Keratinocyte (primary cell): Measurements from ENCODE around the gene STIP1. TPM values are rescaled to one million over a fixed set of nuclear protein-coding genes. Genes with fewer than 3 reads are reported as not detected.
A peak's percentile ranks its signal among the peaks of the same experiment; 100 is the strongest.

Experiments used
- DNase-seq: peaks from one replicate; pipeline ENCODE4 v3.0.0-alpha.2; 2011; ENCODE audit warnings: low read depth, missing footprints, low spot score
- FAIRE-seq: peaks from 2 replicates; lab custom pipeline; 2011; peaks lifted over from hg19 to GRCh38; lab: Jason Lieb, UNC
- H2AFZ ChIP-seq: 2 replicates; pipeline ENCODE4 v1.6.0; 2012; ENCODE audit warnings: low read length, control low read depth, inconsistent platforms; ENCODE audit not compliant: control insufficient read depth
- H3K27ac ChIP-seq: 2 replicates; pipeline ENCODE4 v1.5.1; 2011; ENCODE audit warnings: low read length; ENCODE audit not compliant: control insufficient read depth, insufficient read depth
- H3K27me3 ChIP-seq: 3 replicates; pipeline ENCODE4 v1.6.0; 2011; ENCODE audit warnings: low read length; ENCODE audit not compliant: control insufficient read depth, insufficient read depth; ENCODE audit errors: extremely low read depth
- H3K36me3 ChIP-seq, 2 experiments: 2 replicates in 1 of 2; 3 replicates in 1 of 2; pipeline ENCODE4 v1.5.1; 2011; ENCODE audit warnings: low read length in 2 of 2, mild to moderate bottlenecking in 1 of 2; ENCODE audit not compliant: control insufficient read depth in 2 of 2, insufficient read depth in 2 of 2; ENCODE audit errors: extremely low read depth in 1 of 2
- H3K4me1 ChIP-seq: 3 replicates; pipeline ENCODE4 v1.5.1; 2011; ENCODE audit warnings: low read length; ENCODE audit not compliant: control insufficient read depth, insufficient read depth; ENCODE audit errors: extremely low read depth
- H3K4me2 ChIP-seq: 3 replicates; pipeline ENCODE4 v1.6.0; 2011; ENCODE audit warnings: low read depth, low read length; ENCODE audit not compliant: control insufficient read depth, insufficient read depth; ENCODE audit errors: extremely low read depth
- H3K4me3 ChIP-seq, 3 experiments: fragments of 200-600 bp in 1 of 3; sonication (generic) in 1 of 3; 2 replicates in 2 of 3; 3 replicates in 1 of 3; pipeline ENCODE4 v1.5.1; 2011 to 2016; ENCODE audit warnings: low read length in 3 of 3, mild to moderate bottlenecking in 3 of 3, control low read depth in 2 of 3, inconsistent platforms in 1 of 3, low read depth in 1 of 3, mixed read lengths in 1 of 3, mixed run types in 1 of 3, moderate library complexity in 1 of 3; ENCODE audit not compliant: control insufficient read depth in 2 of 3, insufficient read depth in 2 of 3; ENCODE audit errors: extremely low read depth in 1 of 3
- H3K79me2 ChIP-seq: 2 replicates; pipeline ENCODE4 v1.6.0; 2012; ENCODE audit warnings: low read length; ENCODE audit not compliant: control insufficient read depth, insufficient read depth
- H3K9ac ChIP-seq: 3 replicates; pipeline ENCODE4 v1.6.0; 2011; ENCODE audit warnings: low read length; ENCODE audit not compliant: control insufficient read depth, insufficient read depth; ENCODE audit errors: extremely low read depth
- H3K9me1 ChIP-seq: 3 replicates; pipeline ENCODE4 v1.6.0; 2011; ENCODE audit warnings: low read length; ENCODE audit not compliant: control insufficient read depth, insufficient read depth; ENCODE audit errors: extremely low read depth
- H3K9me3 ChIP-seq: 2 replicates; pipeline ENCODE4 v1.5.1; 2012; ENCODE audit warnings: low read depth, low read length; ENCODE audit not compliant: control insufficient read depth
- H4K20me1 ChIP-seq: 3 replicates; pipeline ENCODE4 v1.6.0; 2011; ENCODE audit warnings: low read length; ENCODE audit not compliant: control insufficient read depth, insufficient read depth; ENCODE audit errors: extremely low read depth
- EZH2 ChIP-seq: IDR thresholded peaks from one replicate; pipeline ENCODE4 v1.6.1; 2012; ENCODE audit warnings: inconsistent platforms, mild to moderate bottlenecking, low read length, moderate library complexity
- dilution Hi-C: fragments of 300-500 bp; cut with MboI; formaldehyde crosslinking; loops from one replicate; pipeline ENCODE4 v1.7.0; 2020; ENCODE audit warnings: low sequenced_read_pairs; ENCODE audit not compliant: extremely low pct_ligation_motif_present
- polyA minus RNA-seq, 3 experiments: library from RNA; depleted of rRNA, polyadenylated mRNA; stranded (reverse); fragments of >200 nt; gene quantifications; 1 replicate in 1 of 3; 2 replicates in 1 of 3; 3 replicates in 1 of 3; pipeline ENCODE4 v1.2.3, GENCODE V29; 2011
- polyA plus RNA-seq, 5 experiments: library from polyadenylated mRNA; depleted of rRNA in 3 of 5; stranded (reverse) in 3 of 5; stranded (forward) in 1 of 5; unstranded in 1 of 5; fragments of >200 nt; gene quantifications; 1 replicate in 1 of 5; 2 replicates in 3 of 5; 3 replicates in 1 of 5; pipeline versions ENCODE4 v1.2.1 to v1.2.3, GENCODE V29; 2011 to 2012; ENCODE audit warnings: missing spikeins in 2 of 5, low read depth in 1 of 5, low replicate concordance in 1 of 5
- TF ChIP-seq, protein P1 (sequence below), 3 experiments: IDR thresholded peaks in 1 of 3; conservative IDR thresholded peaks in 1 of 3; optimal IDR thresholded peaks in 1 of 3; 2 replicates in 2 of 3; 3 replicates in 1 of 3; pipeline versions ENCODE3 to v1.5.1; 2011; ENCODE audit warnings: low read length in 3 of 3, mild to moderate bottlenecking in 3 of 3, moderate library complexity in 2 of 3, control low read depth in 1 of 3, inconsistent platforms in 1 of 3; ENCODE audit not compliant: insufficient read depth in 2 of 3; ENCODE audit errors: extremely low read depth in 1 of 3

Gene STIP1
- polyA plus RNA-seq (157 to 215 TPM (median 206 TPM) in 3 replicates), polyA minus RNA-seq (149 to 312 TPM (median 240 TPM) in 3 replicates)
- 97.8 TPM for polyA plus RNA-seq (2011; ENCODE audit: low read depth)
- polyA plus RNA-seq (2011; cell fraction: cytosol; rRNA removed), result 136 and 190 TPM in 2 replicates
- 162 TPM in 2 replicates for polyA plus RNA-seq (2011; cell fraction: nucleus; rRNA removed)
- 128 and 202 TPM in 2 replicates for polyA plus RNA-seq (2012; ENCODE audit: low replicate concordance)
- polyA minus RNA-seq (2011; cell fraction: cytosol; rRNA and poly(A)+ RNA removed), result 114 TPM
- 110 and 149 TPM in 2 replicates for polyA minus RNA-seq (2011; cell fraction: nucleus; rRNA and poly(A)+ RNA removed)

DNA sequence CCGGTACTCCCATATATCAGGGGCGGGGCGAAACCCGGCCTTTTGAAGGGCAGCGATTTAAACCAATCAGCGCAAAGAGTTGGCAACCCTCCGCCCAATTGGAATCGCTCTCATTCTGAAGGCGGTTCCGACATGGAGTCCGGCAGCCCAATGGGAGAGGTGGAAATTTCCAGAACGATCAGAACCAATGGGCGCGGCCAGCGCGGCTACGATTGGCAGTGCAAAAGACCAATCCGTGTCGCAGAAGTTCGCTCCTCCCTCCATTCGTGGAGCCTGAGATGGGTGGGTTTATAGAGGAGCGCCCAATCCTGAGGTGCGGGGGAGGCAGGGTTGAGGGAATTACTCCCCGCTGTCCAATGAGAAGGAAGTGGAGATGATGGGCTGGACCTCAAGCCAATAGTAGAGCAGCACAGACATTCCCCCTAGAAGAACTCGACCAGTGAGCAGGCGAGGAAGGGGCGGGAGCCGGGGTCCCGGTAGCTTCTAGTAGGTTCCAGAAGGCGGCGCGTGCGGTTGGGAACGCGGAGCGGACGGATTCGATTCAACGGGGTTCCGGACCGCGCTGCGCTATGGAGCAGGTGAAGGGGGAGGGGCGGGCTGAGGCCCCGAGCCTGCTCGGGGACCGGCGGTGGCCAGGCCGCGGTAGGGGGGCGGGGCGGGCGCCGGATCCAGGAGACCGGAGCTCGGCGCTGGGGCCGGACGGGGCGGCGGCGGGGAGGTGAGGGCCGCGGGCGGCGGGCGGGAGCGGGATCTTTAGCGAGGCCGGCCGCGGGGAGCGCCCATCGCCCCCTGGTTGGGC is at the start of gene STIP1:
Gene STIP1, plus strand, starts transcription at position 479 of the 799 bp plus-strand sequence. Its CDS starts 91 bp downstream, at position 570.
- Histone ChIP-seq H3K9me1 (no peaks in the 10 kb centered on the region), H3K9me3 (no peaks in the 10 kb centered on the region), H4K20me1 (peaks cover 7% of the 10 kb centered on the region), H3K4me1 (peaks cover 19% of the 10 kb centered on the region), H3K27me3 (no peaks in the 10 kb centered on the region), H3K4me2 (peak within 1 kb of the TSS; percentile 99), H3K79me2 (peaks cover 28% of the 10 kb centered on the region), H3K9ac (peak within 1 kb of the TSS; percentile 78), H3K4me3 (peak within 1 kb of the TSS; percentile 76 to 89 (median 88)), H3K36me3 (peaks cover 0 to 12% of the 10 kb centered on the region in 2 experiments), H2AFZ (peak within 1 kb of the TSS; percentile 74), H3K27ac (peak within 1 kb of the TSS; percentile 69)
- DNase-seq (peak; percentile 99), FAIRE-seq (peak; percentile 63)
- dilution Hi-C loops, result no loop called here
- TF ChIP-seq, protein P1, sequence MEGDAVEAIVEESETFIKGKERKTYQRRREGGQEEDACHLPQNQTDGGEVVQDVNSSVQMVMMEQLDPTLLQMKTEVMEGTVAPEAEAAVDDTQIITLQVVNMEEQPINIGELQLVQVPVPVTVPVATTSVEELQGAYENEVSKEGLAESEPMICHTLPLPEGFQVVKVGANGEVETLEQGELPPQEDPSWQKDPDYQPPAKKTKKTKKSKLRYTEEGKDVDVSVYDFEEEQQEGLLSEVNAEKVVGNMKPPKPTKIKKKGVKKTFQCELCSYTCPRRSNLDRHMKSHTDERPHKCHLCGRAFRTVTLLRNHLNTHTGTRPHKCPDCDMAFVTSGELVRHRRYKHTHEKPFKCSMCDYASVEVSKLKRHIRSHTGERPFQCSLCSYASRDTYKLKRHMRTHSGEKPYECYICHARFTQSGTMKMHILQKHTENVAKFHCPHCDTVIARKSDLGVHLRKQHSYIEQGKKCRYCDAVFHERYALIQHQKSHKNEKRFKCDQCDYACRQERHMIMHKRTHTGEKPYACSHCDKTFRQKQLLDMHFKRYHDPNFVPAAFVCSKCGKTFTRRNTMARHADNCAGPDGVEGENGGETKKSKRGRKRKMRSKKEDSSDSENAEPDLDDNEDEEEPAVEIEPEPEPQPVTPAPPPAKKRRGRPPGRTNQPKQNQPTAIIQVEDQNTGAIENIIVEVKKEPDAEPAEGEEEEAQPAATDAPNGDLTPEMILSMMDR (optimal IDR thresholded peaks at IDR 0.05 in 1 of 3, IDR thresholded peaks at IDR 0.05 in 1 of 3, conservative IDR thresholded peaks at IDR 0.05 in 1 of 3; ENCODE audit: extremely low read depth in 1 of 3, insufficient read depth in 2 of 3, low read length in 3 of 3), result peak; percentile 26 to 57 (median 34)
- no peak for TF ChIP-seq EZH2

DNA sequence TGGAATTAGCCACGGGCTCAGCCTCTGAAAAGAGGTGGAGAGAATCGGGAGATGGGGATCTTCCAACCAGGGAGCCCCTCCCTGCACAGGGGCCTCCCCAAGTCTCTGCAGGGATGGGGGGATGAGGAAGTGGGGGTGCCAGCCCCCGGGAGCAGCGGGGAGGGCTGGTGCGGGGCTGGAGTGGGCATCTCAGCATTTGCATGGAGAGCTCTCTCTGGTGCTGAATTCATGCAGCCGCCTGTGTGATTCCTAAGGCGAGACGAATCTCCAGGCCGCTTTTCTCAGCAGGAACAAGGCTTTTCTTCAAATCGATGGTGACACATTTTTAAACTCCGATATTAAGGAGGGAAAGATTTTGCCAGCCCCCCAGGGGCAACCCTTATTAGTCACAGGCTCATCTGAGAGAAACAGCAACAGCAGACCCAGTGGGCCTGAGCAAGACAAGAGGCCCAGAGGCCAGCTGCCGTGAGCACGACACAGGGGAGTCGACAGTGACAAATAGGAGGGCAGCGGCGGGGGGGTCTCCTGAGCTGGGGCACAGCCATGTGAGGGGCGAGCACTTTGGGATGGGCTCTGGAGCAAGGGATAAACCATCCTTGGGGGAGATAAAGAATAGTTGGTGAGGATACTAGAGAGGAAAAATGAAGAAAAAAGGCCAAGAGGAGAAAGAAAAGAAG is 49.1 kb upstream of the STIP1 start:
- no peak for FAIRE-seq
- TF ChIP-seq, protein P1 (optimal IDR thresholded peaks at IDR 0.05 in 1 of 3, IDR thresholded peaks at IDR 0.05 in 1 of 3, conservative IDR thresholded peaks at IDR 0.05 in 1 of 3; ENCODE audit: extremely low read depth in 1 of 3, insufficient read depth in 2 of 3, low read length in 3 of 3), result no peak
- no peak for TF ChIP-seq EZH2
- DNase-seq, result no peak
- Histone ChIP-seq H4K20me1 (peaks cover 6% of the 10 kb centered on the region), H3K9me1 (no peaks in the 10 kb centered on the region), H3K79me2 (no peaks in the 10 kb centered on the region), H3K4me2 (no peak overlapping the region), H3K9me3 (no peaks in the 10 kb centered on the region), H3K9ac (no peak overlapping the region), H3K4me3 (no peak overlapping the region), H3K4me1 (no peaks in the 10 kb centered on the region), H3K27ac (no peak overlapping the region), H3K36me3 (no peaks in the 10 kb centered on the region), H2AFZ (no peak overlapping the region), H3K27me3 (peaks cover 10% of the 10 kb centered on the region)
- dilution Hi-C loops, result loop anchor here (10.0 kb wide), 1 partner anchor 132 kb away; no protein-coding TSS in a partner anchor
